Activated CD4-positive, alpha-beta memory T cell treated with anti-CD3 and anti-CD28 coated beads for 36 hours (primary cell): ENCODE data around the gene TSPAN16. TPM values are rescaled to one million over a fixed set of nuclear protein-coding genes. Genes with fewer than 3 reads are reported as not detected.
A peak's percentile ranks its signal among the peaks of the same experiment; 100 is the strongest.

ENCODE experiments used
- CTCF ChIA-PET: fragments of 350-600 bp; sonication (Branson Sonifier 250); formaldehyde crosslinking; loops from one replicate; lab custom pipeline; 2021; ENCODE audit warnings: antibody characterized with exemption, inconsistent platforms; lab: Charles Lee
- POLR2A ChIA-PET: fragments of 350-600 bp; sonication (Branson Sonifier 250); formaldehyde crosslinking; loops from one replicate; lab custom pipeline; 2021; ENCODE audit warnings: antibody characterized with exemption; lab: Charles Lee
- DNase-seq: peaks from one replicate; pipeline ENCODE4 v3.0.0-alpha.2; 2020
- H3K27ac Mint-ChIP-seq: one replicate; pipeline ENCODE4 v1.8.0; 2021; ENCODE audit warnings: mixed read lengths
- H3K27me3 Mint-ChIP-seq: one replicate; pipeline ENCODE4 v1.8.0; 2021; ENCODE audit warnings: mixed read lengths
- H3K36me3 Mint-ChIP-seq: one replicate; pipeline ENCODE4 v1.8.0; 2021; ENCODE audit warnings: mixed read lengths
- H3K4me1 Mint-ChIP-seq: one replicate; pipeline ENCODE4 v1.8.0; 2021; ENCODE audit warnings: low read depth, mixed read lengths
- H3K4me3 Mint-ChIP-seq: one replicate; pipeline ENCODE4 v1.8.0; 2021; ENCODE audit warnings: mild to moderate bottlenecking, mixed read lengths
- H3K9me3 Mint-ChIP-seq: one replicate; pipeline ENCODE4 v1.8.0; 2021; ENCODE audit warnings: mixed read lengths
- intact Hi-C: fragments of 100-400 bp; cut with micrococcal nuclease; formaldehyde crosslinking; loops from one replicate; pipeline ENCODE4 v1.15.1; 2023
- total RNA-seq, 2 experiments: library from RNA; stranded (reverse); gene quantifications; one replicate each; pipeline ENCODE4 v1.2.3, GENCODE V29; 2021

The TSPAN16 gene
- total RNA-seq, 2 experiments from 2014 or later = not detected

GRCh38 chr19:11273989-11274388 lies 22.0 kb upstream of the TSPAN16 start:
- intact Hi-C loops = no loop called here
- ChIA-PET CTCF (no interaction called here), POLR2A (no interaction called here)
- peaks cover 29% of the 10 kb centered on the region for H3K27me3 Mint-ChIP-seq
- H3K36me3 Mint-ChIP-seq = peaks cover 1% of the 10 kb centered on the region
- no peak overlapping the region for H3K4me3 Mint-ChIP-seq
- no peak for DNase-seq
- H3K9me3 Mint-ChIP-seq = no peaks in the 10 kb centered on the region
- H3K4me1 Mint-ChIP-seq = no peaks in the 10 kb centered on the region
- H3K27ac Mint-ChIP-seq = no peak overlapping the region

GRCh38 chr19:11274533-11275086 lies 21.4 kb upstream of the TSPAN16 start:
- Mint-ChIP-seq H3K4me3 (no peak overlapping the region), H3K27me3 (peaks cover 28% of the 10 kb centered on the region), H3K4me1 (peaks cover 4% of the 10 kb centered on the region), H3K36me3 (peaks cover 1% of the 10 kb centered on the region), H3K9me3 (peaks cover 4% of the 10 kb centered on the region), H3K27ac (no peak overlapping the region)
- intact Hi-C loops = no loop called here
- DNase-seq = no peak
- ChIA-PET POLR2A (no interaction called here), CTCF (no interaction called here)

DNA sequence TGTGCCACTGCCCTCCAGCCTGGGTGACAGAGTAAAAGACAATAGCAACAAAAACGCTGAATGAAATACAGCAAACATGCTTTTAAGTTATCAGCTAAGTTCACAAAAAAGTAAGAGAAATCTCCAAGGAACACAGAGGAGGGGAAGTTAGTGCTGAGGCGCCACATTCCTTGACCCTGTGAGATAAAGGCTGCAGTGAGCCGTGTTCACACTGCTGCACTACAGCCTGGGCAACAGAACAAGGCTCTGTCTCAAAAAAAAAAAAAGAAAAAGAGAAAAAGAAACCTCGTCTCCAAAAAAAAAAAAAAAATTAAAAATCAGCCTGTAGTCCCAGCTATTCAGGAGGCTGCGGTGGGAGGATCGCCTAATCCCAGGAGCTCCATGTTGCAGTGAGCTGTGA lies 17.3 kb upstream of the TSPAN16 start:
- intact Hi-C loops = no loop called here
- Mint-ChIP-seq H3K36me3 (no peaks in the 10 kb centered on the region), H3K4me3 (no peak overlapping the region), H3K27me3 (peaks cover 40% of the 10 kb centered on the region), H3K4me1 (peaks cover 11% of the 10 kb centered on the region), H3K27ac (no peak overlapping the region), H3K9me3 (peaks cover 5% of the 10 kb centered on the region)
- DNase-seq = no peak
- ChIA-PET CTCF (interaction anchor here (0.5 kb wide), 1 partner anchor 8 kb away, joined by 4 read pairs; no protein-coding TSS in a partner anchor), POLR2A (no interaction called here)

GRCh38 chr19:11279505-11280236 lies 16.3 kb upstream of the TSPAN16 start:
- DNase-seq = peak; percentile 61
- Mint-ChIP-seq H3K27me3 (peaks cover 37% of the 10 kb centered on the region), H3K36me3 (no peaks in the 10 kb centered on the region), H3K4me3 (no peak overlapping the region), H3K4me1 (peaks cover 11% of the 10 kb centered on the region), H3K9me3 (peaks cover 5% of the 10 kb centered on the region), H3K27ac (peak overlapping the region; percentile 33)
- POLR2A ChIA-PET = no interaction called here
- CTCF ChIA-PET = interaction anchor here (1.6 kb wide), 1 partner anchor 14 kb away, joined by 3 read pairs; no protein-coding TSS in a partner anchor
- intact Hi-C loops = no loop called here

DNA sequence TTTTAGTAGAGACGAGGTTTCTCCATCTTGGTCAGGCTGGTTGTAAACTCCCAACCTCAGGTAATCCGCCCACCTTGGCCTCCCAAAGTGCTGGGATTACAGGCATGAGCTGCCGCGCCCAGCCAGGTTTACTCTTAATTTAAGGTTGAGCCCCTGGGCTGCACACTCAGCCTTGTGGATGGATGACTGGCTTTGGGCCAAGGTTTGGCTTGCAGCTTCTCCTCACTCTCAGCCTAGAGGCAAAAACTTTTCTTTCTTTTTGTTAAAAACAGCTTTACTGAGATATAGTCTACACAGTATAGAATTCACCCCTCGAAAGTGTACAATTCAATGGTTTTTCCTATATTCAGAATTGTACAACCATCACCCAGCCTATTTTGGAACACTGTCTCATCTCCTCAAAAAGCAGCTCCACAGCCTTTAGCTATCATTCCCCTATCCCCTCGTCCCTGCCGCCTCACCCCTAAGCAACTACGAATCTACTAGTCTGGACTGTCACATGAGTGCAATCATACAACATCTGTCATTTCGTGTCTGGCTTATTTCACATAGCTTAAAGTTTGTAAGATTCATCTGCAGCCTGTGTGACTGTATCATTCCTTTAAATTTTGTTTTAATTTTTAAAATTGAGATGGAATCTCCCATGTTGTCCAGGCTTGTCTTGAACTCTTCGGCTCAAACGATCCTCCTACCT lies 14.5 kb upstream of the TSPAN16 start:
- H3K9me3 Mint-ChIP-seq = peaks cover 5% of the 10 kb centered on the region
- H3K27ac Mint-ChIP-seq = no peak overlapping the region
- POLR2A ChIA-PET = no interaction called here
- intact Hi-C loops = no loop called here
- no peak overlapping the region for H3K4me3 Mint-ChIP-seq
- peaks cover 11% of the 10 kb centered on the region for H3K4me1 Mint-ChIP-seq
- no peaks in the 10 kb centered on the region for H3K36me3 Mint-ChIP-seq
- CTCF ChIA-PET = interaction anchor here (1.3 kb wide), 1 partner anchor 201 kb away, joined by 4 read pairs; no protein-coding TSS in a partner anchor
- H3K27me3 Mint-ChIP-seq = peaks cover 32% of the 10 kb centered on the region
- no peak for DNase-seq

DNA sequence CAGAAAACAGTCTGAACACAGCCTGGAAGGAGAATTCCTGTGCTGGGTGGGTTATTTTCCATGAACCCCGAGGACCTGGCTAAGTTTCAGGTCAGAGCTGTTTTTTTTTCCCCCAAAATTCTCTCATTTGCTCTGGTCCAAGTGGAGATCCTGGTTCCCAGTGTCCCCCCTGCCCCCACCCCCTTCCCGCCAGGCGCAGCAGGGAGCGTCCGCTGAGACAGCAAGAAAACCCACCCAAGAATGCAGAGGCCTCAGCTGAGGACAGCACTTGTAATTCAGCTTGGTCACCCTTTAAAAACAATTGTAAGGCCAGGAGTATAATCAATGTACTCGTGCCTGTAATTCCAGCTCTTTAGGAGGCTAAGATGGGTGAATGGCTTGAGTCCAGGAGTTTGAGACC lies 11.4 kb upstream of the TSPAN16 start:
- peaks cover 33% of the 10 kb centered on the region for H3K27me3 Mint-ChIP-seq
- no peak overlapping the region for H3K27ac Mint-ChIP-seq

GRCh38 chr19:11286312-11286974 lies 9.5 kb upstream of the TSPAN16 start:
- Mint-ChIP-seq H3K27ac (no peak overlapping the region), H3K27me3 (peaks cover 29% of the 10 kb centered on the region)
- POLR2A ChIA-PET = no interaction called here

More for the DNA sequence above, 11.4 kb upstream of the TSPAN16 start:
- Mint-ChIP-seq H3K36me3 (no peaks in the 10 kb centered on the region), H3K4me3 (no peak overlapping the region), H3K4me1 (peaks cover 9% of the 10 kb centered on the region), H3K9me3 (peaks cover 2% of the 10 kb centered on the region)
- CTCF ChIA-PET = no interaction called here
- DNase-seq = no peak
- POLR2A ChIA-PET = no interaction called here
- intact Hi-C loops = no loop called here

GRCh38 chr19:11288349-11288748 lies 7.6 kb upstream of the TSPAN16 start:
- peaks cover 21% of the 10 kb centered on the region for H3K27me3 Mint-ChIP-seq
- CTCF ChIA-PET = interaction anchor here (1.0 kb wide), 1 partner anchor 21 kb away, joined by 3 read pairs; no protein-coding TSS in a partner anchor
- DNase-seq = no peak
- H3K27ac Mint-ChIP-seq = no peak overlapping the region
- peaks cover 1% of the 10 kb centered on the region for H3K4me1 Mint-ChIP-seq
- POLR2A ChIA-PET = no interaction called here
- H3K9me3 Mint-ChIP-seq = no peaks in the 10 kb centered on the region
- intact Hi-C loops = no loop called here
- no peaks in the 10 kb centered on the region for H3K36me3 Mint-ChIP-seq
- H3K4me3 Mint-ChIP-seq = no peak overlapping the region

More at GRCh38 chr19:11286312-11286974, 9.5 kb upstream of the TSPAN16 start:
- no peak overlapping the region for H3K4me3 Mint-ChIP-seq
- no peaks in the 10 kb centered on the region for H3K36me3 Mint-ChIP-seq
- intact Hi-C loops = no loop called here
- no peak for DNase-seq
- CTCF ChIA-PET = interaction anchor here (0.6 to 0.7 kb wide), 2 partner anchors 15 to 40 kb away, joined by 3 to 4 read pairs; no protein-coding TSS in a partner anchor
- H3K4me1 Mint-ChIP-seq = no peaks in the 10 kb centered on the region
- no peaks in the 10 kb centered on the region for H3K9me3 Mint-ChIP-seq

DNA sequence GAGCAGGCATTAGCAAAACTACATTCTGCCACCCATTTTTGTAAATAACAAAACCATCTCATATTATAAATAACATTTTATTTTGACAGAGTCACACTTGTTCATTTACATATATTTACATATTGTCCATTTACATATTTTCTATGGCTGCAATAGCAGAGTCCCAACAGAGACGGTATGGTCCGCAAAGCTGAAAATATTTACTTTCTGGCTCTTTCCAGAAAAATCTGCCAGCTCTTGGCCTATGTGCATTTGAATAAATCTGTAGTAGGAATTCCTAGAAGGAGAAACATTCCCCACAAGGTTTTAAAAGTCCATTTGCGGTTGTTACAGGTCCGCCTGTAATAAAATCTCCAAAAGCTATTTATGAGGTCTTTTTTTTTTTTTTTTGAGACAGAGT lies 5.7 kb upstream of the TSPAN16 start:
- peaks cover 19% of the 10 kb centered on the region for H3K27me3 Mint-ChIP-seq
- POLR2A ChIA-PET = no interaction called here
- peaks cover 10% of the 10 kb centered on the region for H3K4me1 Mint-ChIP-seq

DNA sequence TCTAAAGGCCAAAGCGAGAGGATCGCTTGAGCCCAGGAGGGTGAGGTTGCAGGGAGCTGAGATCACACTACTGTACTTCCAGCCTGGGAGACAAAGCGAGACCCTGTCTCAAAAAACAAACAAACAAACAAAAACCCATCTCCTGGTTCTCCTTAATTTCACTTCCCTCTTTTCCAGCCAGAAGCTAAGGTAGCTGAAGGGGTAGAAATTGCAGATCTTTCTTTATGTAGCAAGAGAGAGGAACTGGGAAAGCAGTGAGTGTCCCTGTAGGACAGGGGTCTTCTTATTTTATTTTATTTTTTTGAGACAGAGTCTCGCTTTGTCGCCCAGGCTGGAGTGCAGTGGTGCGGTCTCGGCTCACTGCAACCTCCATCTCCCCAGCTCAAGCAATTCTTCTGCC lies 4.5 kb upstream of the TSPAN16 start:
- POLR2A ChIA-PET = no interaction called here
- no peaks in the 10 kb centered on the region for H3K9me3 Mint-ChIP-seq
- CTCF ChIA-PET = interaction anchor here (1.2 to 1.9 kb wide), 3 partner anchors 48 to 191 kb away, joined by 3 to 6 read pairs (median 5); no protein-coding TSS in a partner anchor
- H3K4me1 Mint-ChIP-seq = peaks cover 10% of the 10 kb centered on the region
- intact Hi-C loops = loop anchor here (5.0 kb wide), 1 partner anchor 146 kb away; the partner anchor contains the start of genes ODAD3 and PRKCSH
- DNase-seq = no peak
- peaks cover 19% of the 10 kb centered on the region for H3K27me3 Mint-ChIP-seq
- H3K36me3 Mint-ChIP-seq = no peaks in the 10 kb centered on the region
- no peak overlapping the region for H3K27ac Mint-ChIP-seq
- no peak overlapping the region for H3K4me3 Mint-ChIP-seq

More for the DNA sequence above, 5.7 kb upstream of the TSPAN16 start:
- DNase-seq = no peak
- H3K9me3 Mint-ChIP-seq = no peaks in the 10 kb centered on the region
- no peak overlapping the region for H3K27ac Mint-ChIP-seq
- CTCF ChIA-PET = interaction anchor here (1.9 kb wide), 1 partner anchor 47 kb away, joined by 5 read pairs; no protein-coding TSS in a partner anchor
- no peak overlapping the region for H3K4me3 Mint-ChIP-seq
- H3K36me3 Mint-ChIP-seq = no peaks in the 10 kb centered on the region
- intact Hi-C loops = loop anchor here (5.0 kb wide), 1 partner anchor 147 kb away; the partner anchor contains the start of genes ODAD3 and PRKCSH

DNA sequence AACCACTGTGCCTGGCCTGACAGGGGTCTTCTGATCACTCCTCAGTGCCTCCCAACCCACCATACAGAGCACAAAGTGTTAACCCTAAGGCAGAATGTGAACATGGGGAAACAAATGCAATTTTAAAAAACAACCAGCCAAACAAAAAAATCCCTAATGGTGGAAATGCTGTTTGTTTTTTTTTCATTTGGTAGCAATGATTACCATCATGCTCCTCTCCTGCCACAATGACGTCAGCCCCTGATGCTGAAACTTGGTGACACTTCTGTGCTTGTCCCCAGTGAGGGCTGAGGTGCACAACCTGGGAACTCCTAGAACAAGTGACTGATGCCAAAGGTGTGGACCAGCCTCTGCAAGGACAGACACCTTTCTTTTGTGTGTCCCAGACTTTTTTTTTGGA lies 4.0 kb upstream of the TSPAN16 start:
- no peak for DNase-seq
- POLR2A ChIA-PET = no interaction called here
- intact Hi-C loops = loop anchor here (2.0 to 5.0 kb wide), 2 partner anchors 145 to 191 kb away; partner anchors contain the start of genes ODAD3 and PRKCSH
- Mint-ChIP-seq H3K9me3 (no peaks in the 10 kb centered on the region), H3K27me3 (peaks cover 19% of the 10 kb centered on the region), H3K27ac (no peak overlapping the region), H3K36me3 (no peaks in the 10 kb centered on the region), H3K4me3 (no peak overlapping the region), H3K4me1 (peaks cover 10% of the 10 kb centered on the region)
- CTCF ChIA-PET = interaction anchor here (1.2 to 1.5 kb wide), 2 partner anchors 114 to 191 kb away, joined by 3 to 6 read pairs; no protein-coding TSS in a partner anchor
